ENCODE data around the gene APBA2.
"Not testable (repeated sequence)": the region's sequence is repeated elsewhere in the genome, so short reads cannot be mapped to it uniquely, and the experiment has no call there.

APBA2 gene

DNA sequence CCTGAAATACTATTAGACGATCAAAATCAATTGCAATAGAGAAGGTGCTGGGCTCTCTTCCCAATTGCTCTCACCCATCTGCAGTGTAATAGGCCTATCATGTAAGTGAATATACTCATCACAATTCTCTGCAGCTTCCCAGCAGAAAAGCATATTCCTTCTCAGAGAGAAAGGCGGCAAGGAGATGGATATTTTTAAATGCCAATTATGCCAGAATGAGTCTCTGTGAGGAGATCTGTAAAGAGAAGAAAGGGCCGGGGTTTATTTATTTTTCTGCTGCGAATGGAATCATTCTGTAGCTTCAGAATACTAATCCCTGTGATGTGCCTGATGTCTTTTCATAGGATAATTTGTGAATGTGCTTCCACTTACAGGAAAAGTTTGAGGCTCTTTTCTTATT, 112.0 kb downstream of the APBA2 start:
- no peak for DNase-seq (ENCODE audit: low read depth in 3 of 3)

- no peak for DNase-seq (ENCODE audit: low read depth in 3 of 3)
These were observed 112.7 kb downstream of the APBA2 start for GRCh38 chr15:28998511-28998910.

DNA sequence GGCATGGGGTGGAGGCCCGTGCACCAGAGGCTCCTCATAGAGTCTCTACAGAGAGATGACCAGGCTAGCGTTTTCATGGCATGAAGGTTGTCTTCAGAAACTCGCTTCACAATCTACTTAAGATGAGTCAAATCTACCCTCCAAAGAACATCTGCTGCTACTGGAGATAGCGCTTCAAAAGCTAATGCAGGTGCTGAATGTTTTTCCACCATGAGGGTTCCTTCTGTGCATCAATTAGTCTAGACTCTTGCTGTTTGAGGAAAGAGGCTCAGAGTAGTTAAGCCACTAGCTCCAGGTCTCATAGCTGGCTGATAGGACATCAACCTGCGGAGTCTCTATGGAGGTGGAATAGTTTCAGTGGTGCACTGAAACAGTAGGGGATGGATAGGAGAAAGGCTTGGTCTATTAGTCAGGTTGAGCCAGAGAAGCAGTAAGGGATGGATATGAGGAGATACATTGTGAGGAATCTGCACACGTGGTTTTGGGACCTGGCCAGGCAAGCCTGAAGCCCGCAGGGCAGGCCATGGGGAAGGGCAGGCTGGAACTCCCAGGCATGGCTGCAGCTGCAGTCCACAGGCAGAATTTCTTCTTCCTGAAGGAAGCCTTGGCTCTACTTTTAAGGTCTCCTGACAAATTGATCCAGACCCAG, 117.5 kb downstream of the APBA2 start:
- DNase-seq (ENCODE audit: low read depth in 3 of 3), result no peak

GRCh38 chr15:29003840-29004233, 118.1 kb downstream of the APBA2 start:
- DNase-seq (ENCODE audit: low read depth in 3 of 3), result no peak

- DNase-seq (ENCODE audit: low read depth in 3 of 3), result no peak
These were observed 120.2 kb downstream of the APBA2 start for GRCh38 chr15:29005931-29006330.

DNA sequence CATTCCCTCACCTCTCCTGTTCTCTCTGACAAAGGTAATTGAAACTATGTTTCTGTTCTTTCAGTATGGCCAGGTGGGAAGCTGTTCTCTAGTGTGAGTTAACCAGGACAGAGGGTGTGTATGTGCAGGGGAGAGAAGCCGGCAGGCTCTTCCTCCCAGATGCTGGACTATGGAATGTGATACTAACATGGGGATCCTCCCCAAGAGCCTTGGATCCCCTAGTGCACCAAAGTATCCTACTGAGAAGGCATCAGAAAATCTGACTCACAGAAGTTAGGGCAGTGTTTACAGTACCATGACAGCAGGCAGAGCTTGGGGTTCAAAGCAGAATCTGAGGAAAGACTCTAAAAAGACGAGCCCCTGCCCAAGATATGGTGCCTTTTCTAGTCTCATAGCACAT, 123.1 kb downstream of the APBA2 start:
- DNase-seq (ENCODE audit: low read depth in 3 of 3), result no peak

DNA sequence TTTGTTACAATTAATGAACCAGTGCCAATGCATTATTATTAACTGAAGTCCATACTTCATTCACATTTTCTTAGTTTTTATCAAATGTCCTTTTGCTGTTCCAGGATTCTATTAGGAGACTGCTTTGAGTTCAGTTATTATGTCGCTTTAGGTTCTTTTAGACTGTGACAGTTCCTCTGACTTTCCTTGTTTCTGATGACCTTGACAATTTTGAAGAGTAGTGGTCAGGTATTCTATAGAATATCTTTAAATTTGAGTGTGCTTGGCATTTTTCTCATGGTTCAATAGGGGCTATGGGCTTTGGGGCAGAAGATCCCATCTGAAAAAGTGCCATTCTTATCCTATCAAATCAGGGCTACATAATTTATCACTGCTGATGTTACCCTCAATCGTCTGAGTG, 126.3 kb downstream of the APBA2 start:
- no peak for DNase-seq (ENCODE audit: low read depth in 3 of 3)

- DNase-seq (ENCODE audit: low read depth in 3 of 3), result no peak
These were observed 128.7 kb downstream of the APBA2 start for GRCh38 chr15:29014493-29014892.

DNA sequence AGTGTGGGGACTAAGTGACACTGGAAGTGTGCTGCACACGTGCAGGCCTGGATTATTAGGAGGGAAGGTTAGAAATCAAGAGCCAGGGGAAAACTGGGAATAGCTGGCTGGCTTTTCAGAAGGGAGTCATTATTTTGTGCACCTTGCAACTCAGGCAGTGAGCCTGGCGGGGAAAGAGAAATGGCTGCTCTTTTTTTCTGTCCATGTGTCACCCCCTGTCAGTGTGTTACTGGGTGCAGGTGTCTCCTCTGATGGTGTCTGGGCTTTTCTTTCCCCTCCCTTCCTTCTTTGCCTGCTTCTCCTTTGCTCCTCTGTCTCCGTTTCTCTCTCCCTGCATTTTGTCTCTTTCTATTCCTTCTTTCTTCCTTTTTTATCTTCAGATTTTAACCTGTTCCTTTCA, 130.7 kb downstream of the APBA2 start:
- DNase-seq (ENCODE audit: low read depth in 3 of 3), result no peak

DNA sequence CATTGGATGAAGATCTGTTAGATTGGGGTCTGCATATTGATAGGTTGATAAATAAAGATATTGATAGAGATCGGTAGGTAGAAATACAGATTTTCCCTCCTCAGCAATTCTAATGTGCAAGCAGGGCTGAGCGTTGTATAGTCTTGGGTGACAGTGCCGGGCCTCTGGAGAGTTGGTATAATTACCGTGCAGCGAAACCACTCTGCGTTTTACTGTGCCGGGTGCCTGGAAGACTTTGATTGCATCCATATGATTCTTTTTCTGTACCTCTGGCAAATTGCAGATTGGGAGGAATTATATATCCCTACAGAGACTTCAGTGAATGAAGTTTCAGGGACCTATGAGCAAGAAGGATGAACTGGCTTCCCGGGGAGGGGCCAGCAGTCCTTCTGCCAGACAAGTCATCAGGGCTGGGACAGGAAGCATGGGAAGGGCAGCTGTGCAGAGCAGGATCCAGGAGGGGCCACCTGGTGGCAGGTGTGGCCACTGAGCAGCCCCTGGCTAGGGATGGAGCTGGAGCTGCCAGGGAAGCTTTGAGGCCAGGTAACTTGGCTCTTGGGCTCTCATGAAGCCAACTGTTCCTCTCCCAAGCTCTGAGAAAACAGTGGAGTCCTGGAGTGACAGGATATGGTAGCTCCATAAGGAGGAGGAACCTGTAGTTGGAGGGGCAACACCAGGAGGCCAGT, 132.5 kb downstream of the APBA2 start:
- DNase-seq (ENCODE audit: low read depth in 3 of 3), result no peak

- no peak for DNase-seq (ENCODE audit: low read depth in 3 of 3)
These were observed 133.5 kb downstream of the APBA2 start for GRCh38 chr15:29018995-29019976.

GRCh38 chr15:29021857-29022256, 136.1 kb downstream of the APBA2 start:
- DNase-seq (ENCODE audit: low read depth in 3 of 3), result no peak

DNA sequence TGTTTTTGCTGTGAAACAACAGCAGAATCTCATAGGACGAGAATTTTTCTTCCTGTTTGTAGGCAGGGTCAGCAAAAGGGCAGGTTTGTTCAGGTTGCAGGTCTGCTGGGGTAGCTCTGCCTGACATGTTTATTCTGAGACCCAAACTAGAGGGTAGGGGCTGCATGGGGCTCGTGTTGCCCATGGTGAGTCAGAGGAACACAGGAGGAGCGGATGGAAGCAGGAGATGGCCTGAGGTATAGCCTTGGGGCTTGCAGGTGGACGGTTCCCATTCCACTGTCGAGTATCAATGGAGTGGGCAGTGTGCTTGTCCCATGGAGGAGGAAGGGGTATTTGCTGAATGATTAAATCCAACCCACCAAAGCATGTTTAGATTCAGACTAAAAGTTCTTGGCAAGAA, 138.9 kb downstream of the APBA2 start:
- DNase-seq (ENCODE audit: low read depth in 3 of 3), result no peak

DNA sequence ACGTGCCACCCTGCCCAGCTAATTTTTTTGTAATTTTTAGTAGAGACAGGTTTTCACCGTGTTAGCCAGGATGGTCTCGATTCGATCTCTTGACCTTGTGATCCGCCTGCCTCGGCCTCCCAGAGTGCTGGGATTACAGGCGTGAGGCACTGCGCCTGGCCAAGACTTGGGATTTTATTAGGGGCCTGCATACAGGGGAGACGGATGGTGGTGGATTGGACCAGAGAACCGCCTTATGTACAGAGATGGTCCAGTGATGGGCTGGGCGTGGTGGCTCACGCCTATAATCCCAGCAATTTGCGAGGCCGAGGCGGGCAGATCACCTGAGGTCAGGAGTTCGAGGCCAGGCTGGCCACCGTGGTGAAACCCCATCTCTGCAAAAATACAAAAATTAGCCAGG, 139.6 kb downstream of the APBA2 start:
- DNase-seq (ENCODE audit: low read depth in 3 of 3), result not testable (repeated sequence)

- DNase-seq (ENCODE audit: low read depth in 3 of 3), result not testable (repeated sequence)
These were observed 142.4 kb downstream of the APBA2 start for GRCh38 chr15:29028158-29028557.

DNA sequence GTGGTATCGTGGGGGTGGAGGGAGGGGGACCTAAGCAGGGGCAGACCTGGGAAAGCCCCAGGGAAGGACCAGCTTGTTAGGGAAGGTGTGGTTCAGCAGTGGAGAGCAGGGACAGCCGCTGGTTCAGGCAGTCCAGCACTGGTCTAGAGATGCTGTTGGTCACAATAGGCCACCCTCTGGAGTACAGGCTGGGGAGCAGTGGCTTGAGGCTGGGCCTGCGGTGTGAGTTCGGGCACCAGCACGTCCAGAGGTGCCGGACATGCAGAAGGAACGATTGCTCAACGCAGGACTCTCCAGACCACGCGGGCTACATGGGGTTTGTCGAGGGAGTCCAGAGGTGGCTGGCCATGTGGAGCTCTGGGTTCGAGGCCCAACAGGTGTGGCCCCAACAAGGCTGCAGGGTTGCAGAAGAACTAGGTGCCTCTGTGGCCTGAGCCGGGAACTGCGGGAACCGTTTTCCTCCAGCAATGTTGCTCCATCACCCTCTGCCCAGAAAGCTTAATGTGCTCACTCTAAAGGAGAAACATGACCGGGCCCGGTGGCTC, 143.9 kb downstream of the APBA2 start:
- no peak for DNase-seq (ENCODE audit: low read depth in 3 of 3)

DNA sequence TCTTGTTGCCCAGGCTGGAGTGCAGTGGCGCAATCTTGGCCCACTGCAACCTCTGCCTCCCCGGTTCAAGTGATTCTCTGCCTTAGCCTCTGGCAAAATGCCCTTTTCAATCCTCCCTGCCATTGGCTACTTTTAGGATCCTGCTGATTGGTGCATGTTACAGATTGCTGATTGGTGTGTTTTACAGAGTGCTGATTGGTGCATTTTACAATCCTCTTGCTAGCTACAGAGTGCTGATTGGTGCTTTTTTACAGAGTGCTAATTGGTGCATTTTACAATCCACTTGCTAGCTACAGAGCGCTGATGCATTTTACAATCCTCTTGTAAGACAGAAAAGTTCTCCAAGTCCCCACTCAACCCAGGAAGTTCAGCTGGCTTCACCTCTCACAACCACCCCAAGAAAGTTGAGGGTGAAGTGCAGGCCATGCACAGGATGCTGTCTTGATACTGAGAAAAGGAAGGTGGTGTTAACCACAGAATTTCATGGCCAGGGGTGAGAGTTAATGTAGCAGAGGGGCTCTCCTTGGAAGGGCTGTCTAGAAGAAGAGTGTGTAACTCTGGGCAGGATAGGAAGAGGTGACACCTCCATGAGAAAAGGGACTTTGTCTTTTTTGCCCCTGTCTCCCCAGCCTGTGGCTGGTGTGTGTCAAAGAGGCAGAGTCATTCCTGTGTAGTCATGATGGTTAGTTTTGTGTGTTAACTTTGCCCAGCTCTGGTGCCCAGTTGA, 145.9 kb downstream of the APBA2 start:
- no peak for DNase-seq (ENCODE audit: low read depth in 3 of 3)

GRCh38 chr15:29032229-29032625, 146.5 kb downstream of the APBA2 start:
- DNase-seq (ENCODE audit: low read depth in 3 of 3), result no peak

- DNase-seq (ENCODE audit: low read depth in 3 of 3), result no peak
These were observed 147.0 kb downstream of the APBA2 start for GRCh38 chr15:29032751-29033150.

- no peak for DNase-seq (ENCODE audit: low read depth in 3 of 3)
These were observed 148.4 kb downstream of the APBA2 start for GRCh38 chr15:29034151-29034550.

DNA sequence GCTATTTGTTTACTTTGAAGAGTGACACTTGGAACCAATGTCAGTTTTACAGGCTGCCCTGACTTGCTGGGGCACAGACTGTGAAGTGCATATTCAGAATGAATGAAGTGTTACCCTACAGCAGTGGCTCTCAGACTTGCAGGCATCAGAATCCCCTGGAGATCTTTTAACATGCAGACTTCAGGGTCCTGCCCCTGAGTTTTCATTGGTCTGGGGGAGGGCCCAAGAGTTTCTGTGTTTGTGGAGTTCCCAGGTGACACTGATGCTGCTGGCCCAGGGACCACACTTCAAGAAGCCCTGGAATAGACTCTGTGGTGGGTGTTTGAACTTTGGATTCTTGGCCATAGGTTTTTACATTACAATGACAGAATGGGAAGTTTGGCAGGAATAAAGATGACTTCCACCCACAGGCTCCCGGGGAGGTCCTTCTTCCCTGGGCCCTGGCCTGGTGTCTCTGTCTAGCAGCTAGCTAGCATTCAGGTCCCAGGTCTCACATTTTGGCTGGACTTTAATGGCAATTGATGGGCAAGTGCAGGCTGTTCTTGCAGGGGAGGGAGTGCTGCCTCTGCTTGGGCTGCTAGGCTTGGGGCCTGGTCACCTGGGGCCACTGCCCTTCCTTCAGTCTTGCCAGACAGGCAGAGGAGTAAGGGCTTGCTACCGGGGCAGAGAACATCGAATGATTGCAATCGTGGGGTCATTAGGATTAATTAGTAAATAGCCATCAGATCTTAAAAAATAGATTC, 149.0 kb downstream of the APBA2 start:
- DNase-seq (ENCODE audit: low read depth in 3 of 3), result no peak
